SU-DHL-6 (cell line): ENCODE data around the gene PUDP.

Source experiments
- EZH2phosphoT487 ChIP-seq: fragments of 200-600 bp; sonication (generic), shearing (Covaris generic); conservative IDR thresholded peaks from 2 replicates; pipeline ENCODE4 v1.6.1; 2018; ENCODE audit warnings: mild to moderate bottlenecking, antibody characterized with exemption, low read length, moderate library complexity, mixed read lengths
- TF ChIP-seq, protein P1 (sequence below): fragments of 200-600 bp; sonication (generic); IDR thresholded peaks from one replicate; pipeline ENCODE4 v1.5.1; 2017; ENCODE audit warnings: antibody characterized with exemption, mild to moderate bottlenecking, low read length, moderate library complexity; ENCODE audit not compliant: insufficient read depth, poor library complexity, severe bottlenecking

DNA sequence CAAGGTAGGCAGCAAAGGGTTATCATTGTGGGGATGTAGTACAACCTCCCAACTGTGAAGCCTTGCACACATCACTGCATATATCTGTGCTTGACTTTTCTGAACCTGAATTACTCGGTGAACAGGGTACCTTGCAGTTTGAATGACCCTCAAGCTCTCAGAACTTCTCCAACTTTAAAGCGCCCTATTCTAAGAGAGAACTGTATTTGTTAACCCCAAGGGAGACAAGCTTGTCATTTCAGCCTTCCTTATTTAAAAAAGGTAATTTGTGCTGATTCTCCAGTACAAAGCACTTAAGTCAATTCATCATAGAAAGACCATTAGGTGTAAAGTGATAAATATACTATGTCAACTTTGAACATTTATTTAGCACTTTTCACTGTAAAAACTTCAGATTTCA lies 122.5 kb downstream of the PUDP start:
- TF ChIP-seq, protein P1, sequence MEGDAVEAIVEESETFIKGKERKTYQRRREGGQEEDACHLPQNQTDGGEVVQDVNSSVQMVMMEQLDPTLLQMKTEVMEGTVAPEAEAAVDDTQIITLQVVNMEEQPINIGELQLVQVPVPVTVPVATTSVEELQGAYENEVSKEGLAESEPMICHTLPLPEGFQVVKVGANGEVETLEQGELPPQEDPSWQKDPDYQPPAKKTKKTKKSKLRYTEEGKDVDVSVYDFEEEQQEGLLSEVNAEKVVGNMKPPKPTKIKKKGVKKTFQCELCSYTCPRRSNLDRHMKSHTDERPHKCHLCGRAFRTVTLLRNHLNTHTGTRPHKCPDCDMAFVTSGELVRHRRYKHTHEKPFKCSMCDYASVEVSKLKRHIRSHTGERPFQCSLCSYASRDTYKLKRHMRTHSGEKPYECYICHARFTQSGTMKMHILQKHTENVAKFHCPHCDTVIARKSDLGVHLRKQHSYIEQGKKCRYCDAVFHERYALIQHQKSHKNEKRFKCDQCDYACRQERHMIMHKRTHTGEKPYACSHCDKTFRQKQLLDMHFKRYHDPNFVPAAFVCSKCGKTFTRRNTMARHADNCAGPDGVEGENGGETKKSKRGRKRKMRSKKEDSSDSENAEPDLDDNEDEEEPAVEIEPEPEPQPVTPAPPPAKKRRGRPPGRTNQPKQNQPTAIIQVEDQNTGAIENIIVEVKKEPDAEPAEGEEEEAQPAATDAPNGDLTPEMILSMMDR: no peak
- TF ChIP-seq EZH2phosphoT487: no peak
